Vagina (tissue), 2 donors: ENCODE data around the gene STK16. TPM values are rescaled to one million over a fixed set of nuclear protein-coding genes. Genes with fewer than 3 reads are reported as not detected.

Experiments
- DNase-seq, 2 donors: peaks; one replicate each; pipeline ENCODE4 v3.0.0-alpha.2; 2017; ENCODE audit errors: extremely low spot score in 2 of 2
- H3K27ac ChIP-seq: fragments of 200-600 bp; sonication (generic); one replicate; pipeline ENCODE4 v1.5.1; 2019
- H3K27me3 ChIP-seq: fragments of 200-600 bp; sonication (generic); one replicate; pipeline ENCODE4 v1.5.1; 2019
- H3K36me3 ChIP-seq, 2 donors: fragments of 200-600 bp; sonication (generic); one replicate each; pipeline ENCODE4 v1.5.1; 2017 to 2019
- H3K4me1 ChIP-seq: fragments of 200-600 bp; sonication (generic); one replicate; pipeline ENCODE4 v1.5.1; 2019
- H3K4me3 ChIP-seq, 2 donors: fragments of 200-600 bp; sonication (generic); 1 replicate in 1 of 2; 2 replicates in 1 of 2; pipeline ENCODE4 v1.5.1; 2016 to 2019
- H3K9me3 ChIP-seq: fragments of 200-600 bp; sonication (generic); one replicate; pipeline ENCODE4 v1.5.1; 2019
- POLR2A ChIP-seq, 2 donors: fragments of 450-650 bp; IDR thresholded peaks; one replicate each; pipeline ENCODE4 v1.6.1; 2017; ENCODE audit warnings: antibody characterized with exemption in 2 of 2, mild to moderate bottlenecking in 2 of 2, moderate library complexity in 2 of 2
- POLR2AphosphoS5 ChIP-seq, 2 donors: sonication (generic); formaldehyde crosslinking; IDR thresholded peaks; one replicate each; pipeline ENCODE4 v1.9.0; 2017; ENCODE audit warnings: antibody characterized with exemption in 2 of 2, mild to moderate bottlenecking in 2 of 2, low read depth in 1 of 2; ENCODE audit not compliant: insufficient read depth in 1 of 2
- intact Hi-C: fragments of 100-400 bp; cut with DNase I; formaldehyde crosslinking; loops from one replicate; pipeline ENCODE4 v1.15.1; 2023
- total RNA-seq: library from RNA; depleted of rRNA; stranded (reverse); fragments of >200 nt; gene quantifications from one replicate; pipeline ENCODE4 v1.2.3, GENCODE V29; 2016
- TF ChIP-seq, protein P1 (sequence below), 3 experiments: fragments of 450-650 bp in 2 of 3; fragments of 200-600 bp in 1 of 3; sonication (generic) in 1 of 3; IDR thresholded peaks; one replicate each; pipeline ENCODE4 v1.5.1; 2017 to 2019; ENCODE audit warnings: antibody characterized with exemption in 3 of 3, mild to moderate bottlenecking in 2 of 3, moderate library complexity in 2 of 3

Gene STK16
- total RNA-seq, 1 donor from 2014 or later: 12.8 TPM

GRCh38 chr2:219234331-219234730, 10.9 kb upstream of the STK16 start:
- H3K27me3 ChIP-seq: no peaks in the 10 kb centered on the region
- intact Hi-C loops: no loop called here

GRCh38 chr2:219243291-219243761, 2.0 kb upstream of the STK16 start:
- peak in 1 of 2 donors; percentile 87 for DNase-seq

More at GRCh38 chr2:219234331-219234730, 10.9 kb upstream of the STK16 start:
- no peak for DNase-seq
- TF ChIP-seq POLR2A (IDR thresholded peaks at IDR 0.05) (no peak), POLR2AphosphoS5 (IDR thresholded peaks at IDR 0.05; ENCODE audit: insufficient read depth in 1 of 2, low read depth in 1 of 2) (no peak)
- TF ChIP-seq, protein P1, sequence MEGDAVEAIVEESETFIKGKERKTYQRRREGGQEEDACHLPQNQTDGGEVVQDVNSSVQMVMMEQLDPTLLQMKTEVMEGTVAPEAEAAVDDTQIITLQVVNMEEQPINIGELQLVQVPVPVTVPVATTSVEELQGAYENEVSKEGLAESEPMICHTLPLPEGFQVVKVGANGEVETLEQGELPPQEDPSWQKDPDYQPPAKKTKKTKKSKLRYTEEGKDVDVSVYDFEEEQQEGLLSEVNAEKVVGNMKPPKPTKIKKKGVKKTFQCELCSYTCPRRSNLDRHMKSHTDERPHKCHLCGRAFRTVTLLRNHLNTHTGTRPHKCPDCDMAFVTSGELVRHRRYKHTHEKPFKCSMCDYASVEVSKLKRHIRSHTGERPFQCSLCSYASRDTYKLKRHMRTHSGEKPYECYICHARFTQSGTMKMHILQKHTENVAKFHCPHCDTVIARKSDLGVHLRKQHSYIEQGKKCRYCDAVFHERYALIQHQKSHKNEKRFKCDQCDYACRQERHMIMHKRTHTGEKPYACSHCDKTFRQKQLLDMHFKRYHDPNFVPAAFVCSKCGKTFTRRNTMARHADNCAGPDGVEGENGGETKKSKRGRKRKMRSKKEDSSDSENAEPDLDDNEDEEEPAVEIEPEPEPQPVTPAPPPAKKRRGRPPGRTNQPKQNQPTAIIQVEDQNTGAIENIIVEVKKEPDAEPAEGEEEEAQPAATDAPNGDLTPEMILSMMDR (IDR thresholded peaks at IDR 0.05): no peak
- Histone ChIP-seq H3K9me3 (no peaks in the 10 kb centered on the region), H3K4me3 (no peak overlapping the region), H3K4me1 (peaks cover 26% of the 10 kb centered on the region), H3K27ac (no peak overlapping the region), H3K36me3 (peaks cover 0 to 69% of the 10 kb centered on the region in 2 donors)

GRCh38 chr2:219244789-219245147, 511 bp upstream of the STK16 start:
- DNase-seq: no peak
- Histone ChIP-seq H3K4me1 (peaks cover 54% of the 10 kb centered on the region), H3K4me3 (peak overlapping the region; percentile 60 to 88), H3K9me3 (no peaks in the 10 kb centered on the region), H3K27ac (peak overlapping the region; percentile 94), H3K36me3 (no peaks in the 10 kb centered on the region), H3K27me3 (no peaks in the 10 kb centered on the region)
- intact Hi-C loops: no loop called here
- TF ChIP-seq, protein P1 (IDR thresholded peaks at IDR 0.05): no peak
- no peak for TF ChIP-seq POLR2A (IDR thresholded peaks at IDR 0.05)

More at GRCh38 chr2:219243291-219243761, 2.0 kb upstream of the STK16 start:
- no peaks in the 10 kb centered on the region for H3K9me3 ChIP-seq
- H3K4me3 ChIP-seq: peak overlapping the region; percentile 24 to 28
- peaks cover 39% of the 10 kb centered on the region for H3K4me1 ChIP-seq
- peak overlapping the region; percentile 12 for H3K27ac ChIP-seq
- peaks cover 0 to 3% of the 10 kb centered on the region in 2 donors for H3K36me3 ChIP-seq
- TF ChIP-seq, protein P1 (IDR thresholded peaks at IDR 0.05): no peak
- TF ChIP-seq POLR2AphosphoS5 (IDR thresholded peaks at IDR 0.05; ENCODE audit: insufficient read depth in 1 of 2, low read depth in 1 of 2) (peak in 1 of 2 donors; percentile 71), POLR2A (IDR thresholded peaks at IDR 0.05) (no peak)
- H3K27me3 ChIP-seq: no peaks in the 10 kb centered on the region
- intact Hi-C loops: no loop called here

DNA sequence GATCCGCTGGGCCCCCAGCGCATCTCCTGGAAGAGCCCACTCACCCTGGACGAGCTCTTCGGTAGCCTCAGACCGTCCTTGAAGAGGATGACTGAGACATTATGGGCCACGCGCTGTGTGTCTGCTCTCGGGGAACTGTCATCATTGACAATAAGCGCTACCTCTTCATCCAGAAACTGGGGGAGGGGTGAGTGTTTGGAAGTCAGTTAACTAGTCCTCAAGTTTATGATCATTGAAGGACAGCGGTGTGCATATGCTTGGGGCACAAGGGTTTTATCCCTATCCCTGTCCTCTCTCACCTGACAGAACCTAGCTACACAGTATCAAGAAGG, 586 bp downstream of the STK16 start:
- Histone ChIP-seq H3K27me3 (no peaks in the 10 kb centered on the region), H3K4me1 (peaks cover 65% of the 10 kb centered on the region), H3K4me3 (peak overlapping the region; percentile 60 to 88), H3K27ac (peak overlapping the region; percentile 94), H3K36me3 (peaks cover 0 to 8% of the 10 kb centered on the region in 2 donors), H3K9me3 (no peaks in the 10 kb centered on the region)
- DNase-seq: no peak
- intact Hi-C loops: no loop called here
- no peak for TF ChIP-seq POLR2A (IDR thresholded peaks at IDR 0.05)
- TF ChIP-seq, protein P1 (IDR thresholded peaks at IDR 0.05): no peak
- no peak for TF ChIP-seq POLR2AphosphoS5 (IDR thresholded peaks at IDR 0.05; ENCODE audit: insufficient read depth in 1 of 2, low read depth in 1 of 2)

DNA sequence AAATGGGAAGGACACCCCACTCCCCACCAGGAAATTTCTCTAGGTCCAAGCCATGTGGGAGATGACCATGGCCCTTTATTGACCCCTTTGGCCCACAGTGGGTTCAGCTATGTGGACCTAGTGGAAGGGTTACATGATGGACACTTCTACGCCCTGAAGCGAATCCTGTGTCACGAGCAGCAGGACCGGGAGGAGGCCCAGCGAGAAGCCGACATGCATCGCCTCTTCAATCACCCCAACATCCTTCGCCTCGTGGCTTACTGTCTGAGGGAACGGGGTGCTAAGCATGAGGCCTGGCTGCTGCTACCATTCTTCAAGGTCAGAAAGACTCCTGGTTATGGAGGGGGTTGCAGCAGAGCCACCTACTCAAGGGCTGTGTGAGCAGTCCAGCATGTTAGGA, 1.3 kb downstream of the STK16 start:
- Histone ChIP-seq H3K27me3 (no peaks in the 10 kb centered on the region), H3K27ac (peak overlapping the region; percentile 94), H3K4me3 (no peak overlapping the region), H3K9me3 (no peaks in the 10 kb centered on the region), H3K36me3 (peaks cover 0 to 14% of the 10 kb centered on the region in 2 donors), H3K4me1 (peaks cover 72% of the 10 kb centered on the region)
- intact Hi-C loops: no loop called here
- TF ChIP-seq POLR2A (IDR thresholded peaks at IDR 0.05) (no peak), POLR2AphosphoS5 (IDR thresholded peaks at IDR 0.05; ENCODE audit: insufficient read depth in 1 of 2, low read depth in 1 of 2) (no peak)
- TF ChIP-seq, protein P1 (IDR thresholded peaks at IDR 0.05): no peak
- peak in 1 of 2 donors; percentile 83 for DNase-seq
